ENCODE measurements around the gene SRL.
A peak's percentile ranks its signal among the peaks of the same experiment; 100 is the strongest.

SRL gene

GRCh38 chr16:4244254-4245076 is 2.6 kb upstream of the SRL start:
- H3K4me3 ChIP-seq (ENCODE audit: low read length in 2 of 2) = no peak overlapping the region
- peaks cover 15% of the 10 kb centered on the region for H3K4me1 ChIP-seq (ENCODE audit: control insufficient read depth, insufficient read depth, low read length)
- H3K36me3 ChIP-seq (ENCODE audit: control insufficient read depth in 2 of 2, insufficient read depth in 2 of 2, low read length in 2 of 2) = no peaks in the 10 kb centered on the region
- H3K9ac ChIP-seq (ENCODE audit: low read length in 2 of 2) = no peak overlapping the region
- H3K27ac ChIP-seq (ENCODE audit: low read length) = no peak overlapping the region
- H3K9me3 ChIP-seq (ENCODE audit: control insufficient read depth in 2 of 2, low read length in 2 of 2) = no peaks in the 10 kb centered on the region
- H3K27me3 ChIP-seq (ENCODE audit: control insufficient read depth in 1 of 2, insufficient read depth in 2 of 2, low read length in 2 of 2) = no peaks in the 10 kb centered on the region

- peak overlapping the region in 1 of 2 donors; percentile 29 for H3K4me3 ChIP-seq (ENCODE audit: low read length in 2 of 2)
- no peaks in the 10 kb centered on the region for H3K36me3 ChIP-seq (ENCODE audit: control insufficient read depth in 2 of 2, insufficient read depth in 2 of 2, low read length in 2 of 2)
- H3K4me1 ChIP-seq (ENCODE audit: control insufficient read depth, insufficient read depth, low read length) = peaks cover 15% of the 10 kb centered on the region
- H3K27me3 ChIP-seq (ENCODE audit: control insufficient read depth in 1 of 2, insufficient read depth in 2 of 2, low read length in 2 of 2) = no peaks in the 10 kb centered on the region
- no peaks in the 10 kb centered on the region for H3K9me3 ChIP-seq (ENCODE audit: control insufficient read depth in 2 of 2, low read length in 2 of 2)
- no peak overlapping the region for H3K9ac ChIP-seq (ENCODE audit: low read length in 2 of 2)
- H3K27ac ChIP-seq (ENCODE audit: low read length) = no peak overlapping the region
Measured at GRCh38 chr16:4241258-4241927, 487 bp downstream of the SRL start.

- H3K36me3 ChIP-seq (ENCODE audit: control insufficient read depth in 2 of 2, insufficient read depth in 2 of 2, low read length in 2 of 2) = no peaks in the 10 kb centered on the region
- no peaks in the 10 kb centered on the region for H3K27me3 ChIP-seq (ENCODE audit: control insufficient read depth in 1 of 2, insufficient read depth in 2 of 2, low read length in 2 of 2)
- H3K27ac ChIP-seq (ENCODE audit: low read length) = no peak overlapping the region
- H3K4me1 ChIP-seq (ENCODE audit: control insufficient read depth, insufficient read depth, low read length) = peaks cover 15% of the 10 kb centered on the region
- H3K9me3 ChIP-seq (ENCODE audit: control insufficient read depth in 2 of 2, low read length in 2 of 2) = no peaks in the 10 kb centered on the region
- peak overlapping the region in 1 of 2 donors; percentile 29 for H3K4me3 ChIP-seq (ENCODE audit: low read length in 2 of 2)
- no peak overlapping the region for H3K9ac ChIP-seq (ENCODE audit: low read length in 2 of 2)
Measured at GRCh38 chr16:4240624-4241023, 1.3 kb downstream of the SRL start.

GRCh38 chr16:4239682-4240175 is 2.2 kb downstream of the SRL start:
- Histone ChIP-seq H3K4me3 (ENCODE audit: low read length in 2 of 2) (peak overlapping the region in 1 of 2 donors; percentile 35), H3K36me3 (ENCODE audit: control insufficient read depth in 2 of 2, insufficient read depth in 2 of 2, low read length in 2 of 2) (no peaks in the 10 kb centered on the region), H3K27me3 (ENCODE audit: control insufficient read depth in 1 of 2, insufficient read depth in 2 of 2, low read length in 2 of 2) (no peaks in the 10 kb centered on the region), H3K9me3 (ENCODE audit: control insufficient read depth in 2 of 2, low read length in 2 of 2) (no peaks in the 10 kb centered on the region), H3K9ac (ENCODE audit: low read length in 2 of 2) (no peak overlapping the region), H3K4me1 (ENCODE audit: control insufficient read depth, insufficient read depth, low read length) (peaks cover 12% of the 10 kb centered on the region), H3K27ac (ENCODE audit: low read length) (no peak overlapping the region)

- no peak overlapping the region for H3K9ac ChIP-seq (ENCODE audit: low read length in 2 of 2)
- peak overlapping the region in 1 of 2 donors; percentile 35 for H3K4me3 ChIP-seq (ENCODE audit: low read length in 2 of 2)
- H3K27ac ChIP-seq (ENCODE audit: low read length) = no peak overlapping the region
Measured at GRCh38 chr16:4239020-4239419, 2.9 kb downstream of the SRL start.

GRCh38 chr16:4233431-4233830 is 8.4 kb downstream of the SRL start:
- Histone ChIP-seq H3K27me3 (ENCODE audit: control insufficient read depth in 1 of 2, insufficient read depth in 2 of 2, low read length in 2 of 2) (no peaks in the 10 kb centered on the region), H3K4me1 (ENCODE audit: control insufficient read depth, insufficient read depth, low read length) (peaks cover 6% of the 10 kb centered on the region), H3K4me3 (ENCODE audit: low read length in 2 of 2) (no peak overlapping the region), H3K9me3 (ENCODE audit: control insufficient read depth in 2 of 2, low read length in 2 of 2) (no peaks in the 10 kb centered on the region), H3K27ac (ENCODE audit: low read length) (no peak overlapping the region), H3K9ac (ENCODE audit: low read length in 2 of 2) (no peak overlapping the region), H3K36me3 (ENCODE audit: control insufficient read depth in 2 of 2, insufficient read depth in 2 of 2, low read length in 2 of 2) (no peaks in the 10 kb centered on the region)

More at GRCh38 chr16:4239020-4239419, 2.9 kb downstream of the SRL start:
- H3K4me1 ChIP-seq (ENCODE audit: control insufficient read depth, insufficient read depth, low read length) = peaks cover 12% of the 10 kb centered on the region
- H3K36me3 ChIP-seq (ENCODE audit: control insufficient read depth in 2 of 2, insufficient read depth in 2 of 2, low read length in 2 of 2) = no peaks in the 10 kb centered on the region
- no peaks in the 10 kb centered on the region for H3K27me3 ChIP-seq (ENCODE audit: control insufficient read depth in 1 of 2, insufficient read depth in 2 of 2, low read length in 2 of 2)
- no peaks in the 10 kb centered on the region for H3K9me3 ChIP-seq (ENCODE audit: control insufficient read depth in 2 of 2, low read length in 2 of 2)

GRCh38 chr16:4232541-4233386 is 9.1 kb downstream of the SRL start:
- H3K4me3 ChIP-seq (ENCODE audit: low read length in 2 of 2) = no peak overlapping the region
- H3K9me3 ChIP-seq (ENCODE audit: control insufficient read depth in 2 of 2, low read length in 2 of 2) = no peaks in the 10 kb centered on the region
- H3K36me3 ChIP-seq (ENCODE audit: control insufficient read depth in 2 of 2, insufficient read depth in 2 of 2, low read length in 2 of 2) = no peaks in the 10 kb centered on the region
- H3K9ac ChIP-seq (ENCODE audit: low read length in 2 of 2) = no peak overlapping the region
- H3K27me3 ChIP-seq (ENCODE audit: control insufficient read depth in 1 of 2, insufficient read depth in 2 of 2, low read length in 2 of 2) = no peaks in the 10 kb centered on the region
- H3K4me1 ChIP-seq (ENCODE audit: control insufficient read depth, insufficient read depth, low read length) = peaks cover 6% of the 10 kb centered on the region
- no peak overlapping the region for H3K27ac ChIP-seq (ENCODE audit: low read length)

GRCh38 chr16:4231886-4232285 is 10.0 kb downstream of the SRL start:
- Histone ChIP-seq H3K9me3 (ENCODE audit: control insufficient read depth in 2 of 2, low read length in 2 of 2) (no peaks in the 10 kb centered on the region), H3K27ac (ENCODE audit: low read length) (no peak overlapping the region), H3K36me3 (ENCODE audit: control insufficient read depth in 2 of 2, insufficient read depth in 2 of 2, low read length in 2 of 2) (no peaks in the 10 kb centered on the region), H3K27me3 (ENCODE audit: control insufficient read depth in 1 of 2, insufficient read depth in 2 of 2, low read length in 2 of 2) (no peaks in the 10 kb centered on the region), H3K9ac (ENCODE audit: low read length in 2 of 2) (no peak overlapping the region), H3K4me3 (ENCODE audit: low read length in 2 of 2) (no peak overlapping the region), H3K4me1 (ENCODE audit: control insufficient read depth, insufficient read depth, low read length) (peaks cover 6% of the 10 kb centered on the region)

- Histone ChIP-seq H3K9me3 (ENCODE audit: control insufficient read depth in 2 of 2, low read length in 2 of 2) (no peaks in the 10 kb centered on the region), H3K9ac (ENCODE audit: low read length in 2 of 2) (no peak overlapping the region), H3K4me1 (ENCODE audit: control insufficient read depth, insufficient read depth, low read length) (peaks cover 6% of the 10 kb centered on the region), H3K27me3 (ENCODE audit: control insufficient read depth in 1 of 2, insufficient read depth in 2 of 2, low read length in 2 of 2) (no peaks in the 10 kb centered on the region), H3K4me3 (ENCODE audit: low read length in 2 of 2) (no peak overlapping the region), H3K27ac (ENCODE audit: low read length) (no peak overlapping the region), H3K36me3 (ENCODE audit: control insufficient read depth in 2 of 2, insufficient read depth in 2 of 2, low read length in 2 of 2) (no peaks in the 10 kb centered on the region)
Measured at GRCh38 chr16:4231367-4231766, 10.5 kb downstream of the SRL start.

GRCh38 chr16:4227040-4227332 is 14.9 kb downstream of the SRL start:
- H3K36me3 ChIP-seq (ENCODE audit: control insufficient read depth in 2 of 2, insufficient read depth in 2 of 2, low read length in 2 of 2) = no peaks in the 10 kb centered on the region
- H3K27me3 ChIP-seq (ENCODE audit: control insufficient read depth in 1 of 2, insufficient read depth in 2 of 2, low read length in 2 of 2) = no peaks in the 10 kb centered on the region
- H3K4me1 ChIP-seq (ENCODE audit: control insufficient read depth, insufficient read depth, low read length) = no peaks in the 10 kb centered on the region
- H3K4me3 ChIP-seq (ENCODE audit: low read length in 2 of 2) = no peak overlapping the region
- no peak overlapping the region for H3K9ac ChIP-seq (ENCODE audit: low read length in 2 of 2)
- no peak overlapping the region for H3K27ac ChIP-seq (ENCODE audit: low read length)
- no peaks in the 10 kb centered on the region for H3K9me3 ChIP-seq (ENCODE audit: control insufficient read depth in 2 of 2, low read length in 2 of 2)

Measured in stomach smooth muscle (tissue), 2 donors.